Activated T-helper 1 cell treated with anti-CD3 and anti-CD28 coated beads, Interleukin-2, amount 50 U/mL, for 16 hours (primary cell): ENCODE results near the gene TEKT3.

ENCODE experiments used
- DNase-seq, 2 donors: peaks; one replicate each; pipeline ENCODE4 v3.0.0-alpha.2; 2020; ENCODE audit warnings: low read depth in 1 of 2, low spot score in 1 of 2

Gene TEKT3

GRCh38 chr17:15298176-15298575 is 43.2 kb downstream of the TEKT3 start:
- DNase-seq: no peak

GRCh38 chr17:15293558-15293957 is 47.8 kb downstream of the TEKT3 start:
- DNase-seq: no peak

GRCh38 chr17:15291674-15292361 is 49.6 kb downstream of the TEKT3 start:
- DNase-seq: no peak

- no peak for DNase-seq
Measured at GRCh38 chr17:15290605-15291004, 50.8 kb downstream of the TEKT3 start.

GRCh38 chr17:15289285-15290183 is 51.9 kb downstream of the TEKT3 start:
- DNase-seq: no peak

GRCh38 chr17:15288859-15289258 is 52.5 kb downstream of the TEKT3 start:
- DNase-seq: no peak

GRCh38 chr17:15287538-15288267 is 53.7 kb downstream of the TEKT3 start:
- DNase-seq: no peak

GRCh38 chr17:15285466-15285865 is 55.9 kb downstream of the TEKT3 start:
- DNase-seq: no peak

GRCh38 chr17:15284537-15284936 is 56.9 kb downstream of the TEKT3 start:
- no peak for DNase-seq

GRCh38 chr17:15284107-15284506 is 57.3 kb downstream of the TEKT3 start:
- no peak for DNase-seq

- no peak for DNase-seq
Measured at GRCh38 chr17:15281909-15282308, 59.5 kb downstream of the TEKT3 start.

GRCh38 chr17:15278924-15279477 is 62.4 kb downstream of the TEKT3 start:
- no peak for DNase-seq

GRCh38 chr17:15278380-15278779 is 63.0 kb downstream of the TEKT3 start:
- no peak for DNase-seq

- no peak for DNase-seq
Measured at GRCh38 chr17:15274017-15274416, 67.4 kb downstream of the TEKT3 start.

- no peak for DNase-seq
Measured at GRCh38 chr17:15273141-15273793, 68.1 kb downstream of the TEKT3 start.

GRCh38 chr17:15271741-15272140 is 69.7 kb downstream of the TEKT3 start:
- no peak for DNase-seq

GRCh38 chr17:15270628-15271381 is 70.6 kb downstream of the TEKT3 start:
- no peak for DNase-seq

GRCh38 chr17:15269780-15270089 is 71.7 kb downstream of the TEKT3 start:
- no peak for DNase-seq

GRCh38 chr17:15269087-15269779 is 72.2 kb downstream of the TEKT3 start:
- no peak for DNase-seq

- no peak for DNase-seq
Measured at GRCh38 chr17:15268461-15268860, 72.9 kb downstream of the TEKT3 start.
